HTR-8/SVneo (cell line): ENCODE data around the gene PRKCZ.

Source experiments
- DNase-seq: peaks from one replicate; pipeline ENCODE4 v3.0.0; 2011; ENCODE audit warnings: low spot score, mixed read lengths; ENCODE audit not compliant: insufficient read length
- FAIRE-seq: peaks from 2 replicates; lab custom pipeline; 2011; peaks lifted over from hg19 to GRCh38; lab: Jason Lieb, UNC

The PRKCZ gene

GRCh38 chr1:2200308-2200943 lies 150.2 kb downstream of the PRKCZ start:
- DNase-seq (no peak), FAIRE-seq (no peak)

- FAIRE-seq, result no peak
These were observed 150.9 kb downstream of the PRKCZ start for GRCh38 chr1:2201062-2201461.

GRCh38 chr1:2202008-2202575 lies 151.9 kb downstream of the PRKCZ start:
- DNase-seq, result no peak
- FAIRE-seq, result no peak

More at GRCh38 chr1:2201062-2201461, 150.9 kb downstream of the PRKCZ start:
- DNase-seq, result no peak

GRCh38 chr1:2202843-2203601 lies 152.8 kb downstream of the PRKCZ start:
- FAIRE-seq (no peak), DNase-seq (no peak)

GRCh38 chr1:2203671-2204414 lies 153.6 kb downstream of the PRKCZ start:
- no peak for FAIRE-seq

GRCh38 chr1:2204415-2205190 lies 154.4 kb downstream of the PRKCZ start:
- DNase-seq, result peak; percentile 80
- FAIRE-seq, result no peak

More at GRCh38 chr1:2203671-2204414, 153.6 kb downstream of the PRKCZ start:
- no peak for DNase-seq

- DNase-seq, result peak; percentile 70
- FAIRE-seq, result no peak
These were observed 155.2 kb downstream of the PRKCZ start for GRCh38 chr1:2205191-2205952.

GRCh38 chr1:2206813-2207487 lies 156.7 kb downstream of the PRKCZ start:
- DNase-seq (no peak), FAIRE-seq (no peak)

GRCh38 chr1:2208309-2209239 lies 158.4 kb downstream of the PRKCZ start:
- FAIRE-seq, result no peak
- peak; percentile 59 for DNase-seq

- FAIRE-seq (no peak), DNase-seq (no peak)
These were observed 159.3 kb downstream of the PRKCZ start for GRCh38 chr1:2209400-2210083.

- FAIRE-seq, result no peak
- no peak for DNase-seq
These were observed 160.0 kb downstream of the PRKCZ start for GRCh38 chr1:2210084-2210653.

GRCh38 chr1:2210786-2211185 lies 160.6 kb downstream of the PRKCZ start:
- DNase-seq (no peak), FAIRE-seq (no peak)

GRCh38 chr1:2212274-2212531 lies 162.0 kb downstream of the PRKCZ start:
- FAIRE-seq, result no peak

GRCh38 chr1:2212532-2213491 lies 162.6 kb downstream of the PRKCZ start:
- DNase-seq (peak; percentile 82), FAIRE-seq (peak; percentile 58)

More at GRCh38 chr1:2212274-2212531, 162.0 kb downstream of the PRKCZ start:
- DNase-seq, result no peak

GRCh38 chr1:2213576-2214505 lies 163.6 kb downstream of the PRKCZ start:
- DNase-seq (no peak), FAIRE-seq (no peak)
